DMS 273 treated with DMSO at 0.1 percent for 48 hours (cell line): ENCODE results near the gene ARSI.

Experiments
- DNase-seq: peaks from one replicate; lab custom pipeline; 2025; lab: John Stamatoyannopoulos, UW

The ARSI gene

GRCh38 chr5:150326707-150327106 is 24.0 kb upstream of the ARSI start:
- no peak for DNase-seq

GRCh38 chr5:150325426-150325825 is 22.7 kb upstream of the ARSI start:
- DNase-seq = no peak

GRCh38 chr5:150323819-150324218 is 21.1 kb upstream of the ARSI start:
- no peak for DNase-seq

- DNase-seq = no peak
Measured at GRCh38 chr5:150323092-150323491, 20.4 kb upstream of the ARSI start.

GRCh38 chr5:150322202-150322601 is 19.5 kb upstream of the ARSI start:
- no peak for DNase-seq

GRCh38 chr5:150321784-150322183 is 19.1 kb upstream of the ARSI start:
- no peak for DNase-seq

GRCh38 chr5:150321211-150321610 is 18.5 kb upstream of the ARSI start:
- no peak for DNase-seq

- DNase-seq = no peak
Measured at GRCh38 chr5:150320044-150320613, 17.4 kb upstream of the ARSI start.

GRCh38 chr5:150319484-150319790 is 16.7 kb upstream of the ARSI start:
- DNase-seq = no peak

- DNase-seq = no peak
Measured at GRCh38 chr5:150318613-150319483, 16.1 kb upstream of the ARSI start.

- DNase-seq = no peak
Measured at GRCh38 chr5:150317048-150318003, 14.6 kb upstream of the ARSI start.

GRCh38 chr5:150316320-150316719 is 13.6 kb upstream of the ARSI start:
- DNase-seq = no peak

- no peak for DNase-seq
Measured at GRCh38 chr5:150315245-150315644, 12.5 kb upstream of the ARSI start.

GRCh38 chr5:150313921-150314716 is 11.4 kb upstream of the ARSI start:
- DNase-seq = no peak

GRCh38 chr5:150313501-150313900 is 10.8 kb upstream of the ARSI start:
- no peak for DNase-seq

GRCh38 chr5:150312518-150312917 is 9.8 kb upstream of the ARSI start:
- DNase-seq = no peak

GRCh38 chr5:150311015-150311692 is 8.4 kb upstream of the ARSI start:
- DNase-seq = no peak

GRCh38 chr5:150310246-150310645 is 7.5 kb upstream of the ARSI start:
- DNase-seq = no peak

- DNase-seq = no peak
Measured at GRCh38 chr5:150309886-150310239, 7.2 kb upstream of the ARSI start.

- DNase-seq = no peak
Measured at GRCh38 chr5:150309101-150309885, 6.6 kb upstream of the ARSI start.
